HG03565 (cell line): ENCODE data around the gene SPHK1.

Experiments
- ATAC-seq: cut with Tn5 transposase; IDR thresholded peaks from one replicate; pipeline ENCODE4 v1.9.1; 2021; ENCODE audit warnings: mild to moderate bottlenecking, moderate library complexity; ENCODE audit not compliant: unreplicated experiment

SPHK1 gene

GRCh38 chr17:76384987-76385891, 830 bp downstream of the SPHK1 start:
- no peak for ATAC-seq

- ATAC-seq, result no peak
Observed at GRCh38 chr17:76385892-76386786, 1.7 kb downstream of the SPHK1 start.

DNA sequence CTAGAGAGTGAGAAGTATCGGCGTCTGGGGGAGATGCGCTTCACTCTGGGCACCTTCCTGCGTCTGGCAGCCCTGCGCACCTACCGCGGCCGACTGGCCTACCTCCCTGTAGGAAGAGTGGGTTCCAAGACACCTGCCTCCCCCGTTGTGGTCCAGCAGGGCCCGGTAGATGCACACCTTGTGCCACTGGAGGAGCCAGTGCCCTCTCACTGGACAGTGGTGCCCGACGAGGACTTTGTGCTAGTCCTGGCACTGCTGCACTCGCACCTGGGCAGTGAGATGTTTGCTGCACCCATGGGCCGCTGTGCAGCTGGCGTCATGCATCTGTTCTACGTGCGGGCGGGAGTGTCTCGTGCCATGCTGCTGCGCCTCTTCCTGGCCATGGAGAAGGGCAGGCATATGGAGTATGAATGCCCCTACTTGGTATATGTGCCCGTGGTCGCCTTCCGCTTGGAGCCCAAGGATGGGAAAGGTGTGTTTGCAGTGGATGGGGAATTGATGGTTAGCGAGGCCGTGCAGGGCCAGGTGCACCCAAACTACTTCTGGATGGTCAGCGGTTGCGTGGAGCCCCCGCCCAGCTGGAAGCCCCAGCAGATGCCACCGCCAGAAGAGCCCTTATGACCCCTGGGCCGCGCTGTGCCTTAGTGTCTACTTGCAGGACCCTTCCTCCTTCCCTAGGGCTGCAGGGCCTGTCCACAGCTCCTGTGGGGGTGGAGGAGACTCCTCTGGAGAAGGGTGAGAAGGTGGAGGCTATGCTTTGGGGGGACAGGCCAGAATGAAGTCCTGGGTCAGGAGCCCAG, 2.8 kb downstream of the SPHK1 start:
- ATAC-seq, result no peak

DNA sequence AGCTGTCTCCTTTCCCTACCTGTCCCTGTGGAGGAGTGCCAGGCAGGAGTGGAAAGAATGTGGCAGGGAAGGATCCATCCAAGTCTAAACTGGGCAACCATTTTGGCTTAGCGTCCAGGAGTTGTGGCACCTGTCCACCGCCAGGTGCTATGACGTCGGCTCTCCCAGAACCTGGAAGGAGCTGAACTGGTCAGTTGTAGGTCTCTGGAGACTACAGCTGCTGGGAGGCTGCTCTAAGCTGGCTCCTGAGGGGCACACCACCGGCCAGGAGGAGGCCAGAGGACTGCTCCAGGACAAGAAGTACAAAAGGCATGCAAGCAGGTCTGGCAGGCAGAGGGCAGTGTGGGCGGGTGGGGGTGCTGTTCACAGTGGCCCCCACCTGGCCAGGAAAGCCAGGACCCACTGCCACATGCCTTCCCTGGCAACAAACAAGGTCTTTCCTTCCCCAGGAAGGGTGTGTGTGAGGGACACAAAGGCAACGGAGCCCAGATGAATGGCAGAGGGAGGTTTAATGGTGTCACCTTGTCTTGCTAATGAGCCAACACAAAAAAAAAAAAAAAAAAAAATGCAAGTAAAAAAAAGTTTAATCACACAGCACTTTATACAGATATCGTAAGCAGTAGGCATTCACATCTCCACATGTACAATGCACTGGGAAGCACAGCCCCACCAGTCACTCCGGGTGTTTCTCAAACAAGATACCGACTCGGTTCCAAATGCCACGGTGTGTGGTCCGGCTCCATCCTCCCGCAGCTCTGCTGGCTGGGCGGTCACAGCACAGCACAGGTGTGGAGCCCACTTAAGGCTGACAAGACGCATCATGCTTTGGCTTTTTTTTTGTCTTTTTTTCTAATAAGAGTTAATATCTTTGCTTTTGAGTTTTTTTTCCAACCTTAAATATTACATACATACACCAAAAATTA, 4.8 kb downstream of the SPHK1 start:
- no peak for ATAC-seq

GRCh38 chr17:76390003-76390421, 5.6 kb downstream of the SPHK1 start:
- no peak for ATAC-seq

DNA sequence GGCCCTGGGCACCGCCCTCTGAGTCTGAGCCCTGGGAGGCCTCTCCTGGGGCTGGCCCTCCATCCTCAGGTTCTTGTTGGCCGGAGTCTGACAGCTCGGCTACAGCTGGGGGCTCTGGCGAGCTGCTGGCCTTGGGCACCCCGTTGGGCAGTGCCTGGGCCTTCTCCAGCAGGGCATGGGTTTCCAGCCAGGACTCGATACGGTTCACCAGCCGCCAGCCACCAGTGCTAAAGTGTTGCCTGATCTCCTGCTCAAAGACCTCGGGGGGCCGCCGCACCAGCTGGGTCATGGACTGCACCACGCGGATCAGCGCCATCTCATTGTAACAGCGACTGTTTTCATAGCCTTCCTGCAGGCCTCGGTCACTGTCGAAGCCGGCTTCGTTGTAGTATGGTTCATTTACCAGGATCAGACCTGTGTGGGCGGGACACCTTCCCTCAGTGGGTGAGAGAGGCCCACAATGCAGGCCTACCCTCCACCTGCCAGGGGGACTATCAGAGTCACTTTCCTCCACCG, 6.8 kb downstream of the SPHK1 start:
- no peak for ATAC-seq

GRCh38 chr17:76394166-76394565, 9.8 kb downstream of the SPHK1 start:
- no peak for ATAC-seq

DNA sequence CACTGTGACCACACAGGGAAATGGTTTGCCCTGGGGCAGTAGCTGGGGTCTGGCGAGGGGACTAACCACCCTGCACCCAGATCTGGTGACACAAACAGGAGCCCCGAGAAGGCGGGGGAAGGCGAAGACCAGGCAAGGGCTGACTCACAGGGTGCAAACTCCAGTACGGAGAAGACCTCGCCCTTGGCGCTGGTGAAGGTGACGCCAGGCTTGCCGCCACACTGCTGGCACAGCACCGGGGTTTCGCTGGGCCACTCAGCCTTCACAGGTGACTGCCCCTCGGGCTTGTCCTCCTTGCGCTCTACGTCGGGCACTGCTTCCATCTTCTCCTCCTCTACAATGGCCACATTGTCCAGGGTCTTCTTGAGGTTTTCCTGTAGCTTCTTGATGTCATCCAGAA, 11.6 kb downstream of the SPHK1 start:
- no peak for ATAC-seq

DNA sequence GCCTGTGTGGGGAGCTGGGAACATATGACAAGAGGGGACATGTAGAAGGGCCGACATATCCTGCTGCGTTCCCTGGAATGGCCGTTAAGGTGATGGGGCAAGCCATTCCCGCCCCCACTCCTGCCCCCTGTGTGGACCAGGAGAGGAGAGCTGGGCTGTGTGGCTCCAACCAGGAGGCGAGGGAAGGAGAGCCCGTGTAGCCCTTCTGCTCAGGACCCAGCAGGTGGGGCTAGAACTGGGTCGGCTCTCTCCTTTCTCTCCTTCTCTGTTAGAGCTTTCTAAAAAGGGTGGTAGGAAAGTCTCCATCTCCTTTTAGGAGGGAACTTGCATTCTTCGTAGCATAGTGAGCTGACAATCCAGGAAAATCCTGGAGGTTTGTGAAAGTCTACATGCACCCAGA, 12.8 kb downstream of the SPHK1 start:
- no peak for ATAC-seq

- ATAC-seq, result no peak
Observed at GRCh38 chr17:76397687-76398522, 13.5 kb downstream of the SPHK1 start.

DNA sequence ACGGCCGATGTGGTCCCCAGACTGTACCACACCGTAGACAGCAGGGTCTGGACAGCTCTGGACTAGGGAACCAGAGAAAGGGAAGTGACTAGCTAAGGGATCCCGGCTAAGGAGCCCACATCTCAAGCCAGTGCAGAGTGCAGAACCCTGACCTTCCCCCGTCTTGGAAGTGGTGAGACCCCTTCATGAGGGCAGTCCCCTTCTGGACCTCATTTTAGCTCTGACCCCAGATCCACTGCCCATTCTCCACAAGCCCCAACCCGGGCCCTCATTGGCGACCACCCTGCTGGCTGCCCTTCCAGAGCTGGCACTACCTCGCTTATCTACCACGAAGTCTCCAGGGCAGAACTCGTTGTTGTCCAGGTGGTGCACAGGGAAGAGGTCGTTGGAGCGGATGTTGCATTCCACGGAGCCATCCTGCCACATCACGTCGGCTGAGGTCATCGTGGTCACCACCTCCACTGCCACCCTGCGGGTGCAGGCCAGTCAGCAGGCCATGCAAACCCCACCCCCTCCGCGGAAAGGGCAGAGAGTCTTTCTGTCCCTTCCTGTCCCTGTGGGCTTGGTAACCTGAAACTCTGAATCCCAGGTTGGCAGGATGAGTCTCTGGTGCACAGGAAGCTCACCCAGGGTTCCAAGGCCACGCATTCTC, 14.2 kb downstream of the SPHK1 start:
- ATAC-seq, result no peak

GRCh38 chr17:76399175-76400172, 15.1 kb downstream of the SPHK1 start:
- no peak for ATAC-seq

GRCh38 chr17:76402711-76403110, 18.3 kb downstream of the SPHK1 start:
- ATAC-seq, result no peak

DNA sequence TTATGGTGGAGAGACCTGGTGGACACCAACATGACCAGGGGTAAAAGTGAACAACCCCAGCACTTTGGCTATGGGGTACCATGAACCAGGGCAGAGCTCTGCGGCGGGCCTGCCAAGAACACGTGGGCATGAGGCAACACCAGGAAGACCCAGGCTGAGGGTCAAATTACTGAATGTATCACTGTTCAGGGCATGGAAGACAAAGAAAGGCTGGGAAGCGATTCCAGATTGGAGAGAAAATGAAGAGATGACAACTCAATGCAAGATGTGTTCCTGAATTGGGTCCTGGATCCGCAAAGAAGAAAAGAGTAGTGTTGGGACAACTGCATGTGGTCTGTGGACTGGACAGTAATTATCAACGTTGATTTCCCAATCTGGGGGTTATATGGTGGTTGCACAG, 19.8 kb downstream of the SPHK1 start:
- ATAC-seq, result no peak

DNA sequence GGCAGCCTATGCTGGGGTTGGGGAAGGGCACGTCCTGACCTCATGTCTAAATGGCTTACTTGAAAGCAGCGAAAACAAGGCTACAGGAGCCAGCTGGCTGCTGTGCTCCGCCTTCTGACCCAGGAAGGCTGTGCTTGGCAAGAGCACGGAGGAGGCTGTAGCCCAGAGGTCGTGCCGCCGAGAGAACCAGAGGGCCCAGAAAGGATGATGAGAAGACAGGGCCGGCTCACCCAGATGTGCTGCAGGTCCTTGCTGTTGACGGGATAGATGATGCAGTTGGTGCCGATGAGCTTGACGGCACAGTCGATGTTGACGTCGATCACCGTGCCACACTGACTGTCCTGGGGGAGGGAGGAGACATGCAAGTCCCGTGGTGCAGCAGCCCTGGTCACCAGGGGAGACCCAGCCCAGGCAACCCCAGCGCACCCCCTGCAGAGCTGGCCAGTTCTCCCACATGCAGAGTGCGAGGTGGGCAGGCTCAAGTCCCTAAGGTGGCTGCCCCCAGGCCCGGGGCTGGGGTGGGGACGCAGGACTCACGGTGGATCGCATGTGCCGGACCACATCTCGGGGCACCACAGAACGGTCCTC, 20.7 kb downstream of the SPHK1 start:
- no peak for ATAC-seq

DNA sequence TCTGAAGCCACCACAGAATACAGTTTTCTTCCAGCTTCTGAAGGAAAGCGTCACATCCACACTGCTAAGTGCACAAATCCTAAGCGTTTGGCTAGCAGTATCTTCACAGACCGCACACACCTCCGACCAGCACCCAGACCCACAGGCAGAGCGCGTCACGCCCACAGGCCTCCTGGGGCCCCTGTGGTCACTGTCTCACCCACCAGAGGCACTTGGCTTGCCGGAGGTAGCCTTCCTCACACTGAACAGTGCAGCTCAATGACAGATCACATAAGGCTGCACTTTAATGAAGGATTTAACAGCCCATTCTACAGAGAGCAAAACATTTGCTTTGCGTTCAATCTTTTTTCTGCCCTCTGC, 21.2 kb downstream of the SPHK1 start:
- no peak for ATAC-seq
